H9 (cell line): ENCODE measurements around the gene E2F1. TPM values are rescaled to one million over a fixed set of nuclear protein-coding genes. Genes with fewer than 3 reads are reported as not detected.
A peak's percentile ranks its signal among the peaks of the same experiment; 100 is the strongest.

Experiments
- DNase-seq: peaks from one replicate; pipeline ENCODE4 v3.0.0-alpha.2; 2017
- H2AFZ ChIP-seq: one replicate; pipeline ENCODE4 v1.6.1; 2013; ENCODE audit warnings: mild to moderate bottlenecking, low read length, control low read depth, moderate library complexity
- H2AK5ac ChIP-seq: 2 replicates; pipeline ENCODE4 v1.6.1; 2013; ENCODE audit warnings: low read length, control low read depth, mixed read lengths; ENCODE audit not compliant: insufficient read length
- H2BK120ac ChIP-seq: one replicate; pipeline ENCODE4 v1.6.1; 2013; ENCODE audit warnings: low read depth, mild to moderate bottlenecking, low read length, control low read depth, inconsistent platforms; ENCODE audit not compliant: poor library complexity, severe bottlenecking
- H2BK12ac ChIP-seq: 2 replicates; pipeline ENCODE4 v1.6.1; 2013; ENCODE audit warnings: low read length, control low read depth, mixed read lengths, low read depth; ENCODE audit not compliant: insufficient read length
- H2BK15ac ChIP-seq: 2 replicates; pipeline ENCODE4 v1.6.1; 2013; ENCODE audit warnings: low read depth, low read length, control low read depth
- H2BK20ac ChIP-seq: one replicate; pipeline ENCODE4 v1.6.1; 2013; ENCODE audit warnings: low read depth, mild to moderate bottlenecking, low read length, control low read depth, inconsistent platforms; ENCODE audit not compliant: poor library complexity, severe bottlenecking
- H2BK5ac ChIP-seq: 2 replicates; pipeline ENCODE4 v1.6.1; 2013; ENCODE audit warnings: low read length, control low read depth, mixed read lengths; ENCODE audit not compliant: insufficient read length
- H3K14ac ChIP-seq: 2 replicates; pipeline ENCODE4 v1.6.1; 2013; ENCODE audit warnings: low read length, control low read depth; ENCODE audit not compliant: insufficient read depth
- H3K18ac ChIP-seq: 2 replicates; pipeline ENCODE4 v1.6.1; 2013; ENCODE audit warnings: low read depth, mild to moderate bottlenecking, mixed read lengths, low read length, control low read depth; ENCODE audit not compliant: insufficient read length
- H3K23ac ChIP-seq: 2 replicates; pipeline ENCODE4 v1.6.1; 2013; ENCODE audit warnings: low read length, control low read depth, mixed read lengths, low read depth; ENCODE audit not compliant: insufficient read length
- H3K23me2 ChIP-seq: 2 replicates; pipeline ENCODE4 v1.6.1; 2013; ENCODE audit warnings: low read depth, mild to moderate bottlenecking, mixed read lengths, low read length, control low read depth; ENCODE audit not compliant: insufficient read length, poor library complexity, severe bottlenecking
- H3K27ac ChIP-seq: 2 replicates; pipeline ENCODE4 v1.5.1; 2013; ENCODE audit warnings: low read length, control low read depth, mixed read lengths, low read depth; ENCODE audit not compliant: insufficient read length
- H3K27me3 ChIP-seq: 2 replicates; pipeline ENCODE4 v1.6.1; 2013; ENCODE audit warnings: low read length, control low read depth, inconsistent platforms; ENCODE audit not compliant: insufficient read depth
- H3K4ac ChIP-seq: 2 replicates; pipeline ENCODE4 v1.6.1; 2013; ENCODE audit warnings: low read depth, mild to moderate bottlenecking, control low read depth, inconsistent platforms, low read length, moderate library complexity
- H3K4me1 ChIP-seq: 2 replicates; pipeline ENCODE4 v1.6.1; 2013; ENCODE audit warnings: low read length, control low read depth, inconsistent platforms; ENCODE audit not compliant: insufficient read depth
- H3K4me2 ChIP-seq: 2 replicates; pipeline ENCODE4 v1.6.1; 2013; ENCODE audit warnings: low read length, control low read depth, mixed read lengths; ENCODE audit not compliant: insufficient read length, insufficient read depth
- H3K56ac ChIP-seq: 2 replicates; pipeline ENCODE4 v1.6.1; 2013; ENCODE audit warnings: low read depth, mild to moderate bottlenecking, mixed read lengths, low read length, control low read depth; ENCODE audit not compliant: insufficient read length
- H3K79me1 ChIP-seq: 2 replicates; pipeline ENCODE4 v1.6.1; 2013; ENCODE audit warnings: low read depth, mild to moderate bottlenecking, moderate library complexity, low read length, control low read depth, inconsistent platforms; ENCODE audit not compliant: insufficient read depth, poor library complexity, severe bottlenecking
- H3K79me2 ChIP-seq: 2 replicates; pipeline ENCODE4 v1.6.1; 2013; ENCODE audit warnings: low read length, control low read depth, inconsistent platforms; ENCODE audit not compliant: insufficient read depth
- H3K9ac ChIP-seq: 2 replicates; pipeline ENCODE4 v1.6.1; 2013; ENCODE audit warnings: low read length, control low read depth, mixed read lengths; ENCODE audit not compliant: insufficient read length; ENCODE audit errors: extremely low read depth
- H3K9me3 ChIP-seq: one replicate; pipeline ENCODE4 v1.6.1; 2013; ENCODE audit warnings: low read depth, low read length, inconsistent platforms; ENCODE audit not compliant: control insufficient read depth
- H3T11ph ChIP-seq: one replicate; pipeline ENCODE4 v1.6.1; 2013; ENCODE audit warnings: mild to moderate bottlenecking, low read length, control low read depth, inconsistent platforms
- H4K20me1 ChIP-seq: one replicate; pipeline ENCODE4 v1.6.1; 2013; ENCODE audit not compliant: control insufficient read depth, insufficient read length, insufficient read depth
- H4K5ac ChIP-seq: 2 replicates; pipeline ENCODE4 v1.6.1; 2013; ENCODE audit warnings: low read depth, mild to moderate bottlenecking, mixed read lengths, low read length, control low read depth; ENCODE audit not compliant: insufficient read length
- H4K8ac ChIP-seq: replicated peaks from 2 replicates; pipeline ENCODE4 v1.6.1; 2013; ENCODE audit warnings: low read length, control low read depth, mixed read lengths, low read depth; ENCODE audit not compliant: insufficient read length
- H4K91ac ChIP-seq: 2 replicates; pipeline ENCODE4 v1.6.1; 2013; ENCODE audit warnings: low read depth, mild to moderate bottlenecking, moderate library complexity, mixed read lengths, low read length, control low read depth; ENCODE audit not compliant: insufficient read length
- H3K27ac Mint-ChIP-seq, 3 experiments: 2 replicates in 2 of 3; 3 replicates in 1 of 3; pipeline ENCODE4 v1.8.0; 2020 to 2021; ENCODE audit warnings: mixed read lengths in 3 of 3, mild to moderate bottlenecking in 1 of 3, moderate library complexity in 1 of 3
- H3K27me3 Mint-ChIP-seq: 2 replicates; pipeline ENCODE4 v1.8.0; 2021; ENCODE audit warnings: low read depth, mild to moderate bottlenecking, moderate library complexity, mixed read lengths
- H3K36me3 Mint-ChIP-seq, 3 experiments: 2 replicates in 2 of 3; 3 replicates in 1 of 3; pipeline ENCODE4 v1.8.0; 2020 to 2021; ENCODE audit warnings: low read depth in 3 of 3, mixed read lengths in 3 of 3; ENCODE audit not compliant: insufficient read depth in 1 of 3
- H3K4me1 Mint-ChIP-seq, 2 experiments: 2 replicates each; pipeline ENCODE4 v1.8.0; 2020; ENCODE audit warnings: mixed read lengths in 2 of 2
- H3K4me3 Mint-ChIP-seq, 2 experiments: 2 replicates in 1 of 2; 3 replicates in 1 of 2; pipeline ENCODE4 v1.8.0; 2020 to 2021; ENCODE audit warnings: mild to moderate bottlenecking in 2 of 2, mixed read lengths in 2 of 2, moderate library complexity in 1 of 2
- H3K9me3 Mint-ChIP-seq, 2 experiments: 2 replicates in 1 of 2; 3 replicates in 1 of 2; pipeline ENCODE4 v1.8.0; 2020; ENCODE audit warnings: mild to moderate bottlenecking in 2 of 2, mixed read lengths in 2 of 2, moderate library complexity in 1 of 2
- CTCF ChIP-seq: fragments of 200-600 bp; sonication (generic); conservative IDR thresholded peaks from 3 replicates; pipeline ENCODE4 v1.8.0; 2021; ENCODE audit warnings: antibody characterized with exemption, mild to moderate bottlenecking
- WGBS: extraction: QIAGEN DNeasy Blood & Tissue Kit; methylation state at CpG from one replicate; pipeline ENCODE4 v1.1.7; 2013; ENCODE audit warnings: missing lambda C conversion rate, low lambda C conversion rate, mixed read lengths; ENCODE audit not compliant: insufficient read length; ENCODE audit errors: extremely low coverage; 5-methylcytosine and 5-hydroxymethylcytosine counted together
- total RNA-seq: library from RNA; stranded (reverse); gene quantifications from 2 replicates; pipeline ENCODE4 v1.2.1, GENCODE V29; 2021

E2F1 gene
- total RNA-seq, 1 experiment from 2014 or later = 58.7 TPM

DNA sequence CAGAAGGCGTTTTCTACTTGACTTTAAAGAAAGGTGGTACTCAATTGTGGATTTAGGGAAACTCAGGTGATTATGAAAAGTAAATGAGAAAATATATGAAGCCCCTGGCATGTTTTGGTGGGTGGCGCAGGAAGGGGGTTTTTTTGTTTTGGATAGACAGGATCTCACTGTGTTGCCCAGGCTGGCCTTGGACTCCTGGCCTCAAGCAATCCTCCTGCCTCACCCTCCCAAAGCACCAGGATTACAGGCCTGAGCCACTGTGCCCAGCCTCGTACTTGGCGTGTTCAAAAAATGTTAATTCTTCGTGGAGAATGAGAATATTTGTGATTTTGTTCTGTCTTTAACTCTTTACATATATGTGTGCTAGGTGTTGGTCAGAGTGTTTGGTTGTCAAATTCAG lies 56.2 kb downstream of the E2F1 start:
- Histone ChIP-seq H4K5ac (no peak overlapping the region), H3K18ac (no peak overlapping the region), H3K14ac (no peak overlapping the region; the same call in 1 of the 2 replicates), H4K91ac (no peak overlapping the region), H2BK120ac (no peak overlapping the region), H3T11ph (no peak overlapping the region), H3K56ac (no peak overlapping the region), H2BK20ac (no peak overlapping the region), H3K79me2 (no peaks in the 10 kb centered on the region), H3K27ac (no peak overlapping the region), H2BK5ac (no peak overlapping the region), H3K23me2 (no peaks in the 10 kb centered on the region), H3K9me3 (no peaks in the 10 kb centered on the region), H4K20me1 (no peaks in the 10 kb centered on the region), H2BK15ac (no peak overlapping the region), H3K23ac (no peak overlapping the region), H2BK12ac (no peak overlapping the region), H4K8ac (no peak overlapping the region), H3K4me1 (no peaks in the 10 kb centered on the region), H3K79me1 (no peaks in the 10 kb centered on the region), H2AFZ (no peak overlapping the region), H2AK5ac (no peak overlapping the region), H3K27me3 (no peaks in the 10 kb centered on the region), H3K4me2 (no peak overlapping the region), H3K9ac (no peak overlapping the region), H3K4ac (no peak overlapping the region)
- H3K36me3 Mint-ChIP-seq = peaks cover 13 to 72% (median 38%) of the 10 kb centered on the region in 3 experiments; a peak in 6 of 7 replicates
- no peaks in the 10 kb centered on the region for H3K9me3 Mint-ChIP-seq
- no peak for DNase-seq
- WGBS = no CpG with 5 or more reads among the region's 5 CpGs
- no peak overlapping the region for H3K4me3 Mint-ChIP-seq
- TF ChIP-seq CTCF = no peak
- H3K4me1 Mint-ChIP-seq = no peaks in the 10 kb centered on the region
- peak overlapping the region in 1 of 3 experiments; percentile 66; a peak in 2 of 7 replicates for H3K27ac Mint-ChIP-seq
- H3K27me3 Mint-ChIP-seq = no peaks in the 10 kb centered on the region
